ENCODE measurements around the gene ADIG.

The ADIG gene

GRCh38 chr20:38581013-38581412 is at the start of gene ADIG:
Gene ADIG (plus strand): TSS chr20:38581197. CDS start chr20:38581251, 54 bp downstream.
- no peak for DNase-seq

GRCh38 chr20:38534756-38535155 is 46.2 kb upstream of the ADIG start:
- no peak for DNase-seq

DNA sequence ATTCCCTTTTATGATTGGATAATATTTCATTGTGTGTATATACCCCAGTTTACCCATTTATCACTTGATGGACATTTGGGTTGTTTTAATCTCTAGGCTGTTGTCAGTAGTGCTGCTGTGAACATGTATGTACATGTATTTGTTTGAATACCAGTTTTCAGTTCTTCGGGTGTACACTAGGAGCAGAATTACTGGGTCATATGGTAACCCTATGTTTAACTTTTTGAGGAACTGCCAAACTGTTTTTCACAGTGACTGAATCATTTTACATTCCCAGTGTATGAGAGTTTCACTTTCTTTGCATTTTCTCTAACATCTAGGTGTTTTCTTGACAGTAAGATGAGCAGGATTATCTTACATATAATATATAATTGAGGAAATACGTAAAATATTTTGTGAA is 44.7 kb upstream of the ADIG start:
- DNase-seq: no peak

DNA sequence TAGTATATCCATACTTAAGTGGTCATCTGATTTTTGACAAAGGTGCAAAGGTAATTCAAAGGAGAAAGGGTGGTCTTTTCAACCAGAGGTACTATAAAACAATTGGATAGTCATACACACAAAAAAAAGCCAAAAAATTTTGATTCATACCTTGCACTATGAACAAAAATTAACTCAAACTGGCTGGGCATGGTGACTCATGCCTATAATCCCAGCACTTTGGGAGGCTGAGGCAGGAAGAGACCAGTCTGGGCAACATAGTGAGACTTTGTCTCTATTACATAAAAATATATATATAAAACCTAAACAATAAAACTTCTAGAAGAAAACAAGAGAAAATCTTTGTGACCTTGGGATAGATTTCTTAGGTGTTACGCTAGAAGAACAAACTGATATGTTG is 43.8 kb upstream of the ADIG start:
- DNase-seq: no peak

GRCh38 chr20:38538789-38539188 is 42.2 kb upstream of the ADIG start:
- no peak for DNase-seq

DNA sequence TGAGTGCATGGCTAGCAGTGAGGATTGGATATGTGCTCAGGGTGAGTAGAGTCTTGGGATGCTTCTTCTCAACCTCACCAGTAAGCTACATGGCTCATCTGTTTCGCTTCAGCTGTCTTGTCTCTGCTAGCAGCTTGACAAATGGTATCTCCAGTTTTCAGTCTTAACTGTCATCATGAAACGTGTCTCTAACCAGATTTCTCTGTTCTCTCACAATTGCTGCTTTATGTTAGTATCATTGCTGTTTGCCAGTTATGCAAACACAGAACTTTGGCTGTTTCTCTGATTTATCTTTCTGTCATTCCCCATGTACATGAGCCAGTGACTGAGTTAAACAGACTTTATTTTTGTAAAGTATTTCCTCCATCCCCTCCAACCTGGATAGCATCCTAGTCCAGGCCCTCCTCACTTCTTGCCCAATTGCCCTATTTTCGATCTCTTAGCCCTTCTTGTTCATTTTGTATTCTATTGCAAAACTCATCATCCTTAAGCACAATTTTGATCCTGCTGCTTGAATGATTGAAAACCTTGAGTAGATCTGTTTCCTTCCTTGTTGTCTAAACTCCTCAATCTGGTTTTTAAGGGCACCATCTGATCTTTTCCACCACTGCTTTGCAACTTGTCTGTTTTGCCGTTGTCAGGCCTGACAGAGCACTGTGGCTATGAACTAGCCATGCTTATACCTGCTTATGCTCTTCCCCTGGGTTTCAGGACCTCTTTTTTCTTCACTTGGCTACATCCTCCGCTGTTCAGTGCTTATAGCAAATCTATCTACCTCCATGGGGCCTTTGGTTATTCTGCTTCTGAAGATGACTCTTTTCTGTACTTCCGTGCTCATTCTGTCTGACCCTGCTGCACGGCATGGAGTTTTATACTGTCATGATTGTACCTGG is 37.7 kb upstream of the ADIG start:
- DNase-seq: no peak

- no peak for DNase-seq
Measured at GRCh38 chr20:38545771-38546170, 35.2 kb upstream of the ADIG start.

GRCh38 chr20:38547288-38548085 is 33.5 kb upstream of the ADIG start:
- no peak for DNase-seq

DNA sequence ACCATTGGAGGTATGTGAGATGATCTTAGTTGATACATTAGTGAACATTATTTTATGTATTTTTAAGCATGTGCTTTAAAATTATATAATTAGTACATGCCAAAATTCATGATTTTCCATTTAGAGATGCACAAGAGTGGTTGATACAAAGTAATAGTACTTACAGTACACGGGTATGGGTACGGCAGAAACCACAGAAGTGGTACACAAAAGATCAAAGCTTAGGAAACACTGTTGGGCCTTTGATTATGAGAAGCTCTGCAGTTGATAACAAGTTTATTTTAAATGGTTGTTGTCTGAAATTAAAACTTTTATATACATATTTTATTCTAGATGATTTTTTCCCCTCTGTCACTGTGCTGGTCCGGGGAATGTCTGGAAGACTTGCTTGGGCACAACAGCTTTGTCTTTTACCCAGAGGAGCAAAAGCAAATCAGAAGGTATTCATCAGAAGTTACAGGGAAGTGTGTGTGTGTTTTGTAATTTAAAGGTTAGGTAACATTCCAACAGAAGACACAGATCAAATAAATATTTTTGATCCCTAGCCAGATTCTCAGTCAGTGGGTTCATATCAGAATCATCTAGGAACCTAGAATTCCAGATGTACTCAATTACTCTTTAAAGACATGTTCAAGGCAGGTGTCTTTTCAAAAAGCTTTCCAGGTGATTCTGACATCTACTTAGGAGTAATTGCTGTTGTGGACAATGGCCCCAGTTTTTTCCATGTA is 32.5 kb upstream of the ADIG start:
- DNase-seq: no peak

GRCh38 chr20:38550274-38550673 is 30.7 kb upstream of the ADIG start:
- DNase-seq: no peak

- DNase-seq: no peak
Measured at GRCh38 chr20:38551056-38551626, 29.9 kb upstream of the ADIG start.

DNA sequence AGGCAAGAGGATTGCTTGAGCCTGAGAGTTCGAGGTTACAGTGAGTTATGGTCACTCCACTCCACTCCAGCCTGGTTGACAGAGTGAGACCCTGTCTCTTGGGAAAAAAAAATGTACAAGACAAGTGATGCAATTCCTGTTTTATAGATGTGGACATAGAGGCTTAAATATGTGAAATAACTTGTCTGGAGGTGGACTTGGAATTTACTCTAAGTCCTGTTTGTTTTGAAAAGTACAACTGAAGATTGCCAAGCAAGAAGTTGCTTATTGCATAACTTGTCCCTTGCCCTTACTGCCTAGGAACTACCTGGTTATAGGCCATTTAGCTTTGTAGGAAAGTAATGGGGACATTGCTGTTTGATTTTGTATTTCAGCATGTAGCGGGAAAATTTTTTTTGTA is 26.0 kb upstream of the ADIG start:
- no peak for DNase-seq

DNA sequence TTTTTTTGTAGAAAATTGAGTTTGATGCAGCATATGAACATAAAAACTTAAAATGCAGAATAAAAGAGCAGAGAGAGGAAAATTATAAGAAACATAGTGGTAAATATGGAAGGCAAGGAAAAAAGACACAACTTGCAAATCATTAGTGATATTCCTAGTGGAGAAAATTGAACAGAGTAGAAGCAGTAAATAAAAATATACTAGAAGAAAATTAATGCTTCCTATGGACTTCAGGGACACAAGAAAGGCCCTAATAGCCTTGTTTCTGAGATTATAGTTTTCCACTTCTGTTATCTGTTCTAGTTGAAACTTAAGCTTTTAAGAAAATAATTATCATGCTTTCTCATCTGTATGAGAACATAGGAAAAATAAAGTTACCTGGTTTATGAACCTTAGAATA is 25.6 kb upstream of the ADIG start:
- no peak for DNase-seq

- no peak for DNase-seq
Measured at GRCh38 chr20:38557174-38557573, 23.8 kb upstream of the ADIG start.

- DNase-seq: no peak
Measured at GRCh38 chr20:38558596-38559360, 22.2 kb upstream of the ADIG start.

GRCh38 chr20:38559764-38560163 is 21.2 kb upstream of the ADIG start:
- no peak for DNase-seq

- DNase-seq: no peak
Measured at GRCh38 chr20:38563802-38564431, 17.1 kb upstream of the ADIG start.

- DNase-seq: no peak
Measured at GRCh38 chr20:38564680-38565079, 16.3 kb upstream of the ADIG start.

GRCh38 chr20:38566036-38566598 is 14.9 kb upstream of the ADIG start:
- DNase-seq: no peak

DNA sequence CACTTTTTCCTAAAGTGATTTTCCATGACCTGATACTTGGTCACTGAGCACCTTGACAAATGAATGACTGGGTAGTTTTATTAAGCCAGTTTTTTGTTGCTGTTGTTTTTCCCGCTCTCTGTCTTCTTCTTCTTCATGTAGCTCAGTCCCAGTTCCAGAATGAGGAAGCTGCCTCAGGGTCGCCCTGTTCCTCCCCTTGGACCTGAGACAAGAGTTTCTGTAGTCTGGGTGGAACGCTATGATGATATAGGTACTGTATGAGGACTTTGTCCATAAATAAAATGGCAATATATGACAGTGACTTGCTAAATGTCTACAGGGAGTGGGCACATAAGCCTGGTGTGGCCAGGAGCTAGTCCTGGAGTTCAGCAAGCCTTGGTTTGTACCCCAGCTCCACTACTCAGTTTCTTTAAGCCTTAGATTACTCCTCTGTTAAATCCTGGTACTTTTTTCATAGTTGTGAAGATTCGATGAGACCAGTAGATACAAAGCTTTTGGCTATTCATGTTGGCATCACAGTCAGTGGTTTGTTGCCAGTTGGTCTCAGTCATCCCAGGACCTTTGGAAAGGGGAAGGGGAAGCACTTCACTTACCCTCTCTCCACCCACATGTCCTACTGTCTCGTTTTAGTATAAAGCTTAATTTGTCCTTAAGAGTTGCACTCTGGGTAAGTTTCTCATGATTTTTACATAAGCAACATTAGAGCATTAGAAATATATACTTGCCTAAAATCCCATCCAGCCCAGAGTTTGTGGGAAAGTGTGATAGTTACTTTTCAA is 11.1 kb upstream of the ADIG start:
- no peak for DNase-seq

DNA sequence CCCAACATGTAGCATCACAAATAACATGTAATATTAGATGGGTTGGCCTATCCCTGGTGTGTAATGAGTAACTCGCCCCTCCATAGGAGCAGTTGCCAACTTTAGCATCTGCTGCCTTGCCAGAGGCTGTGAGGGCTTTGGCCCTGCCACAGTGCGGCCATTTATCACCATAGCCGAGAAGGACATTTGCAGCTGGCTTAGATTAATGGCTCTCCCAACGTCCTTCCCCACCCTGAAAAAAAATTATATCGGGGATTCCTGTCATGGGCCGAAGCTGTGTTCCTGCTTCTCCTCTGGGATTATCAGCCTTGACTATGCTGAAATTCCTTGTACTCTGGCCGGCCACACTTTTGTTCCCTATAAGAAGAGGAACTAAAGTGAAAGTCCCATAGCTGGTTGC is 7.6 kb upstream of the ADIG start:
- DNase-seq: no peak

All from SHP77 (cell line).